H1 (cell line): Measurements from ENCODE around the gene TRIM44. TPM values are rescaled to one million over a fixed set of nuclear protein-coding genes. Genes with fewer than 3 reads are reported as not detected.
"Not testable (repeated sequence)": the region's sequence is repeated elsewhere in the genome, so short reads cannot be mapped to it uniquely, and the experiment has no call there.

ENCODE experiments used
- CTCF ChIA-PET: fragments of 300-600 bp; sonication (Branson Sonifier 250); formaldehyde crosslinking; loops from one replicate; lab custom pipeline; 2021; ENCODE audit not compliant: partially characterized antibody; lab: Charles Lee
- POLR2A ChIA-PET: fragments of 300-600 bp; sonication (Branson Sonifier 250); formaldehyde crosslinking; loops from one replicate; lab custom pipeline; 2021; ENCODE audit warnings: inconsistent platforms; ENCODE audit not compliant: partially characterized antibody; lab: Charles Lee
- DNase-seq, 2 experiments: peaks; one replicate each; pipeline versions ENCODE4 v3.0.0 to v3.0.0-alpha.2; 2010 to 2022; ENCODE audit warnings: low spot score in 2 of 2, low read depth in 1 of 2, mixed read lengths in 1 of 2
- FAIRE-seq: peaks from 2 replicates; lab custom pipeline; 2011; peaks lifted over from hg19 to GRCh38; lab: Jason Lieb, UNC
- H2AFZ ChIP-seq: 2 replicates; pipeline ENCODE4 v1.8.1; 2012; ENCODE audit warnings: low read length, inconsistent platforms
- H2AK5ac ChIP-seq: 2 replicates; pipeline ENCODE4 v1.6.1; 2013; ENCODE audit warnings: low read depth, low read length
- H2BK120ac ChIP-seq: replicated peaks from 2 replicates; pipeline ENCODE3; 2013; ENCODE audit warnings: low read depth, low read length, inconsistent platforms
- H2BK12ac ChIP-seq: 2 replicates; pipeline ENCODE4 v1.6.1; 2013; ENCODE audit warnings: low read depth, low read length
- H2BK15ac ChIP-seq: 2 replicates; pipeline ENCODE4 v1.6.1; 2013; ENCODE audit warnings: low read length
- H2BK20ac ChIP-seq: 2 replicates; pipeline ENCODE4 v1.6.1; 2013; ENCODE audit warnings: low read length
- H2BK5ac ChIP-seq: 2 replicates; pipeline ENCODE4 v1.6.1; 2013; ENCODE audit warnings: low read depth, low read length
- H3K14ac ChIP-seq: 2 replicates; pipeline ENCODE4 v1.6.1; 2013; ENCODE audit warnings: inconsistent platforms; ENCODE audit not compliant: insufficient read length
- H3K18ac ChIP-seq: 2 replicates; pipeline ENCODE4 v1.6.1; 2013; ENCODE audit warnings: low read length; ENCODE audit errors: extremely low read depth
- H3K23ac ChIP-seq: 2 replicates; pipeline ENCODE4 v1.6.1; 2013; ENCODE audit warnings: inconsistent platforms; ENCODE audit not compliant: insufficient read length
- H3K23me2 ChIP-seq: 2 replicates; pipeline ENCODE4 v1.6.1; 2013; ENCODE audit warnings: low read depth, low read length
- H3K27ac ChIP-seq: 2 replicates; pipeline ENCODE4 v1.6.1; 2011; ENCODE audit warnings: low read depth, low read length, inconsistent platforms
- H3K27me3 ChIP-seq, 4 experiments: replicated peaks in 1 of 4; 1 replicate in 1 of 4; 2 replicates in 3 of 4; pipeline versions ENCODE4 v1.6.1 to v1.8.1; 2011 to 2013; ENCODE audit warnings: low read length in 3 of 4, mild to moderate bottlenecking in 3 of 4, inconsistent platforms in 2 of 4, mixed read lengths in 2 of 4, moderate library complexity in 1 of 4; ENCODE audit not compliant: control insufficient read depth in 3 of 4, insufficient read depth in 3 of 4; ENCODE audit errors: extremely low read depth in 1 of 4
- H3K36me3 ChIP-seq, 4 experiments: 2 replicates each; pipeline versions ENCODE4 v1.6.1 to v1.8.1; 2011 to 2013; ENCODE audit warnings: mild to moderate bottlenecking in 4 of 4, low read length in 3 of 4, moderate library complexity in 2 of 4, control low read depth in 1 of 4, inconsistent platforms in 1 of 4; ENCODE audit not compliant: insufficient read depth in 4 of 4, control insufficient read depth in 2 of 4
- H3K4ac ChIP-seq: replicated peaks from 2 replicates; pipeline ENCODE3; 2013; ENCODE audit warnings: low read length, low read depth, mixed read lengths, inconsistent platforms; ENCODE audit not compliant: insufficient read length
- H3K4me1 ChIP-seq, 4 experiments: replicated peaks in 1 of 4; 1 replicate in 1 of 4; 2 replicates in 3 of 4; pipeline versions ENCODE4 v1.6.1 to v1.8.1; 2011 to 2013; ENCODE audit warnings: low read length in 3 of 4, inconsistent platforms in 2 of 4, mixed read lengths in 1 of 4; ENCODE audit not compliant: insufficient read depth in 4 of 4, control insufficient read depth in 3 of 4
- H3K4me2 ChIP-seq, 2 experiments: 2 replicates each; pipeline versions ENCODE4 v1.6.1 to v1.8.1; 2011 to 2013; ENCODE audit warnings: low read depth in 2 of 2, low read length in 2 of 2, control low read depth in 1 of 2, inconsistent platforms in 1 of 2, mild to moderate bottlenecking in 1 of 2; ENCODE audit not compliant: insufficient read depth in 1 of 2
- H3K4me3 ChIP-seq, 4 experiments: fragments of 200-600, 300-600 bp in 1 of 4; sonication (generic), shearing (Covaris generic), sonication (Bioruptor Twin) in 1 of 4; 2 replicates each; pipeline versions ENCODE4 v1.5.1 to v1.8.1; 2011 to 2016; ENCODE audit warnings: low read length in 4 of 4, low read depth in 3 of 4, control low read depth in 2 of 4, inconsistent platforms in 2 of 4, mild to moderate bottlenecking in 2 of 4, mixed read lengths in 1 of 4, moderate library complexity in 1 of 4; ENCODE audit not compliant: insufficient read depth in 2 of 4; ENCODE audit errors: extremely low read depth in 1 of 4
- H3K56ac ChIP-seq: replicated peaks from 2 replicates; pipeline ENCODE3; 2013; ENCODE audit warnings: low read depth, mild to moderate bottlenecking, mixed read lengths, low read length, inconsistent platforms; ENCODE audit not compliant: insufficient read length
- H3K79me1 ChIP-seq: 2 replicates; pipeline ENCODE4 v1.6.1; 2013; ENCODE audit warnings: low read depth, low read length, control low read depth
- H3K79me2 ChIP-seq, 2 experiments: 2 replicates each; pipeline versions ENCODE4 v1.6.1 to v1.8.1; 2012 to 2013; ENCODE audit warnings: low read length in 2 of 2, mild to moderate bottlenecking in 2 of 2, inconsistent platforms in 1 of 2; ENCODE audit not compliant: insufficient read depth in 2 of 2, control insufficient read depth in 1 of 2
- H3K9ac ChIP-seq, 4 experiments: replicated peaks in 1 of 4; 1 replicate in 1 of 4; 2 replicates in 3 of 4; pipeline versions ENCODE4 v1.6.1 to v1.8.1; 2011 to 2013; ENCODE audit warnings: low read depth in 3 of 4, low read length in 3 of 4, control low read depth in 2 of 4, mild to moderate bottlenecking in 2 of 4, moderate library complexity in 2 of 4, inconsistent platforms in 1 of 4; ENCODE audit errors: extremely low read depth in 1 of 4
- H3K9me3 ChIP-seq, 2 experiments: 2 replicates each; pipeline versions ENCODE4 v1.6.1 to v1.8.1; 2012 to 2013; ENCODE audit warnings: mild to moderate bottlenecking in 2 of 2, moderate library complexity in 2 of 2, control low read depth in 1 of 2, inconsistent platforms in 1 of 2, low read depth in 1 of 2, low read length in 1 of 2, mixed read lengths in 1 of 2; ENCODE audit not compliant: insufficient read depth in 2 of 2
- H4K20me1 ChIP-seq, 2 experiments: replicated peaks in 1 of 2; 2 replicates each; pipeline versions ENCODE3 to v1.8.1; 2011 to 2013; ENCODE audit warnings: inconsistent platforms in 2 of 2, low read length in 2 of 2, mild to moderate bottlenecking in 1 of 2; ENCODE audit not compliant: insufficient read depth in 2 of 2, control insufficient read depth in 1 of 2
- H4K5ac ChIP-seq: 2 replicates; pipeline ENCODE4 v1.6.1; 2013; ENCODE audit warnings: low read length, low read depth, mixed read lengths, inconsistent platforms; ENCODE audit not compliant: insufficient read length
- H4K8ac ChIP-seq: 2 replicates; pipeline ENCODE4 v1.8.0; 2013; ENCODE audit warnings: mild to moderate bottlenecking, moderate library complexity, low read length, inconsistent platforms; ENCODE audit not compliant: insufficient read depth; ENCODE audit errors: extremely low read depth
- H4K91ac ChIP-seq: replicated peaks from 2 replicates; pipeline ENCODE3; 2013; ENCODE audit warnings: low read length, mixed read lengths, inconsistent platforms; ENCODE audit not compliant: insufficient read length
- TBP ChIP-seq: IDR thresholded peaks from 2 replicates; pipeline ENCODE4 v1.6.1; 2011; ENCODE audit warnings: low read depth, low read length, improper control_type of control experiment
- WGBS, 2 experiments: shearing (Covaris generic) in 1 of 2; methylation state at CpG; one replicate each; pipeline versions ENCODE4 v1.1.6 to v1.1.7; 2013 to 2015; ENCODE audit warnings: low lambda C conversion rate in 2 of 2, mixed read lengths in 2 of 2, inconsistent platforms in 1 of 2, low coverage in 1 of 2, missing lambda C conversion rate in 1 of 2; ENCODE audit not compliant: insufficient replicate concordance in 2 of 2, insufficient coverage in 1 of 2, insufficient read length in 1 of 2; ENCODE audit errors: extremely low coverage in 1 of 2, missing lambda C conversion rate in 1 of 2; 5-methylcytosine and 5-hydroxymethylcytosine counted together
- polyA plus RNA-seq, 7 experiments: library from polyadenylated mRNA; depleted of rRNA in 3 of 7; stranded (reverse) in 5 of 7; unstranded in 2 of 7; fragments of >200 nt in 5 of 7; fragments of 200-250 nt in 2 of 7; gene quantifications; 1 replicate in 5 of 7; 2 replicates in 1 of 7; 4 replicates in 1 of 7; pipeline versions ENCODE4 v1.2.1 to v1.2.3, GENCODE V29; 2011 to 2013; ENCODE audit warnings: missing spikeins in 2 of 7, mixed read lengths in 2 of 7
- total RNA-seq: library from RNA; stranded (reverse); fragmentation: NEBNext Ultra II Directional; extraction: Animal tissue kit (Norgen Biotek cat#: 25700); gene quantifications from 2 replicates; pipeline ENCODE4 v1.2.1, GENCODE V29; 2021
- TF ChIP-seq, protein P1 (sequence below): IDR thresholded peaks from 2 replicates; pipeline ENCODE4 v1.6.1; 2011; ENCODE audit warnings: low read length, improper control_type of control experiment

The TRIM44 gene
- total and polyA plus RNA-seq, 2 of the 8 experiments (the other 6 are each of a cell fraction or from before 2014, with no cell fraction given) = 13.9 to 34.4 TPM

DNA sequence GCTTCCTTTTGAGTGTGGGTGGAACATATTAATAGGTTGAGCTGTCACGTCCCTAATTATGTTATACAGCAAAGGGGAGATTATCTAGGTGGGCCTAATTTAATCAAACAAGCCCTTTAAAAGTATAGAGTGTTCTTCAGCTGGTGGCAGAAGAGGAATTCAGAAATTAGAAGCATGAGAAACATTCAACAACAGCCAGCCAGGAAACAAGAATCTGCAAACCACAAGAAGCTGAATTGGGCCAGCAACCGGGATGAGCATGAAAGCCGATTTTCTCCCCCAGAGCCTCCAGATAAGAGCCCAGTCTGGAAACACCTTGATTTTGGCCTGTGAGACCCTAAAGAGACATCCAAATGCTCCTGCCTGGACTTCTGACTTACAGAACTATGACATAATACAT is 175.5 kb downstream of the TRIM44 start (continued):
- no peak for TF ChIP-seq TBP
- TF ChIP-seq, protein P1, sequence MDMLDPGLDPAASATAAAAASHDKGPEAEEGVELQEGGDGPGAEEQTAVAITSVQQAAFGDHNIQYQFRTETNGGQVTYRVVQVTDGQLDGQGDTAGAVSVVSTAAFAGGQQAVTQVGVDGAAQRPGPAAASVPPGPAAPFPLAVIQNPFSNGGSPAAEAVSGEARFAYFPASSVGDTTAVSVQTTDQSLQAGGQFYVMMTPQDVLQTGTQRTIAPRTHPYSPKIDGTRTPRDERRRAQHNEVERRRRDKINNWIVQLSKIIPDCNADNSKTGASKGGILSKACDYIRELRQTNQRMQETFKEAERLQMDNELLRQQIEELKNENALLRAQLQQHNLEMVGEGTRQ = no peak
- TF ChIP-seq, all 59 proteins: peak for 0

GRCh38 chr11:35838697-35839367 is 176.3 kb downstream of the TRIM44 start:
- H3K56ac ChIP-seq, H3K18ac ChIP-seq, H3K23ac ChIP-seq, H3K9me3 ChIP-seq, H3K4me2 ChIP-seq, H2BK15ac ChIP-seq, H3K27ac ChIP-seq, H2AK5ac ChIP-seq, POLR2A ChIA-PET, H3K14ac ChIP-seq, H2AFZ ChIP-seq, H3K23me2 ChIP-seq, H2BK12ac ChIP-seq, H3K4me1 ChIP-seq, H3K4ac ChIP-seq, H2BK20ac ChIP-seq, H2BK120ac ChIP-seq, H2BK5ac ChIP-seq, H4K20me1 ChIP-seq, H4K5ac ChIP-seq, H3K79me1 ChIP-seq, FAIRE-seq, H3K36me3 ChIP-seq, H3K27me3 ChIP-seq, DNase-seq, H3K4me3 ChIP-seq, H4K91ac ChIP-seq, H3K9ac ChIP-seq, H4K8ac ChIP-seq, H3K79me2 ChIP-seq: not testable (repeated sequence)
- CTCF ChIA-PET = interaction anchor here (1.4 to 12.3 kb wide), 3 partner anchors 9 to 234 kb away, joined by 4 to 187 read pairs (median 4); no protein-coding TSS in a partner anchor
- 94% methylated on average over 9 of the region's 10 CpGs; no CpG with 5 or more reads in 1 of the 2 experiments for WGBS, 2 experiments
